Prostate gland (tissue), 2 donors: ENCODE data around the gene CPED1.

Experiments
- CTCF ChIP-seq, 4 experiments: fragments of 200-600 bp in 2 of 4; fragments of 450-650 bp in 2 of 4; sonication (generic) in 2 of 4; IDR thresholded peaks; 1 replicate in 3 of 4; 2 replicates in 1 of 4; pipeline ENCODE4 v1.5.1; 2016 to 2019; ENCODE audit warnings: antibody characterized with exemption in 4 of 4, mild to moderate bottlenecking in 2 of 4, moderate library complexity in 2 of 4
- POLR2A ChIP-seq: fragments of 450-650 bp; IDR thresholded peaks from one replicate; pipeline ENCODE4 v1.6.1; 2016; ENCODE audit warnings: antibody characterized with exemption, mild to moderate bottlenecking

DNA sequence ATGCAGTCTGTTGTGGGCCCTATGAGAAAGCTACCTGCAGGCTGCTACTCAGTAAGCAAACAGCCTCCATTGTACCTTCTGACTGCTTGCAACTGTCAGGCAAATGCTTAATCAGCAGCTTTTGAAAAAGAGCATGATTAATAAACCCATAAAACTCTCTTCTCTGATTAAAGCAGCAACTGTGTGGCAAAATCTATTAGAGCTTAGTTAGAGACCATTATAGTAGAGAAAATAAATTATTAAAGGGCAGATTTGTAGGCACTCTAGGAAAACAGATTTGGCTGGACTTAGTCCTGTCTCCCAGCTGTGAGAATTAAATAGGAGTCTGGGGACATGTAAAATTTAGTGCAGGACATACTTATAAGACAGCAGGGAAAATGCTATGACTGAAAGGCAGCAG lies 207.8 kb downstream of the CPED1 start:
- TF ChIP-seq POLR2A: no peak
- TF ChIP-seq CTCF (IDR thresholded peaks at IDR 0.05): no peak
